Measurements from ENCODE around the gene CALR3. TPM values are rescaled to one million over a fixed set of nuclear protein-coding genes. Genes with fewer than 3 reads are reported as not detected.
A peak's percentile ranks its signal among the peaks of the same experiment; 100 is the strongest.
"Not testable (repeated sequence)": the region's sequence is repeated elsewhere in the genome, so short reads cannot be mapped to it uniquely, and the experiment has no call there.

CALR3 gene
- total and polyA plus RNA-seq, 7 donors: not detected

- TF ChIP-seq CTCF (IDR thresholded peaks at IDR 0.05): no peak
- TF ChIP-seq POLR2A (IDR thresholded peaks at IDR 0.05): no peak
- TF ChIP-seq EP300 (IDR thresholded peaks at IDR 0.05): no peak
- no peak for TF ChIP-seq POLR2AphosphoS5 (IDR thresholded peaks at IDR 0.05)
- WGBS, 2 donors: 79 to 87% methylated on average over 14 of the region's 14 CpGs
- intact Hi-C loops (cut with DNase I): no loop called here
- H3K9me3 ChIP-seq: no peaks in the 10 kb centered on the region
- H3K4me3 ChIP-seq: no peak overlapping the region
- H3K4me1 ChIP-seq: no peaks in the 10 kb centered on the region
- DNase-seq: no peak
- H3K36me3 ChIP-seq: peaks cover 47 to 94% (median 63%) of the 10 kb centered on the region in 4 donors
- no peak overlapping the region for H3K27ac ChIP-seq
- no peaks in the 10 kb centered on the region for H3K27me3 ChIP-seq
Observed at GRCh38 chr19:16516923-16517610, 21.1 kb upstream of the CALR3 start.

DNA sequence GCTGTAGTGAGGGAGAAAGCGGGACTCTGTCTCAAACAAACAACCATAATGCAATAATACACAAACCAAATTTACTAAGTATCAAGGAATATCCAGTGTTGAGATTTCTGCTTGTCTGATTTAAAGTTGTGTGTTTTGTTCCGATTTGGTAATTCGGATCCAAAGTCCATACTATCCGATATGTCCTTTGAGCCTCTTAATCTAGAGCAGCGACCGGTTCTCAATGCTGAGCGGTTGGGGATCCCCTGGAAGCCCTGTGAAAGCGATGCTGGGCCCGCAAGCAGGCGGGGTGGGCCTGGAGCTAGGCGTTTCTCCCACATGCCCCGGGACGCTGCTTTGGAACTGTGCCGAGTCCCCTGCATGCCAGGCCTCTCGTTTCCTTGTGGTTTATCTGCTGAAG lies 20.4 kb upstream of the CALR3 start:
- H3K27ac ChIP-seq: no peak overlapping the region
- H3K27me3 ChIP-seq: no peaks in the 10 kb centered on the region
- H3K36me3 ChIP-seq: peaks cover 41 to 94% (median 56%) of the 10 kb centered on the region in 4 donors
- no peak overlapping the region for H3K4me3 ChIP-seq
- WGBS, 2 donors: 88 to 92% methylated on average over 15 of the region's 15 CpGs
- DNase-seq: no peak
- no peaks in the 10 kb centered on the region for H3K4me1 ChIP-seq
- TF ChIP-seq EP300 (IDR thresholded peaks at IDR 0.05) (no peak), POLR2A (IDR thresholded peaks at IDR 0.05) (no peak), CTCF (IDR thresholded peaks at IDR 0.05) (no peak), POLR2AphosphoS5 (IDR thresholded peaks at IDR 0.05) (no peak)
- no peaks in the 10 kb centered on the region for H3K9me3 ChIP-seq
- intact Hi-C loops (cut with DNase I): no loop called here

GRCh38 chr19:16514383-16515019 lies 18.5 kb upstream of the CALR3 start:
- intact Hi-C loops (cut with DNase I): no loop called here
- H3K36me3 ChIP-seq: peaks cover 30 to 94% (median 45%) of the 10 kb centered on the region in 4 donors
- no peaks in the 10 kb centered on the region for H3K9me3 ChIP-seq
- H3K4me1 ChIP-seq: no peaks in the 10 kb centered on the region
- TF ChIP-seq POLR2AphosphoS5 (IDR thresholded peaks at IDR 0.05) (no peak), CTCF (IDR thresholded peaks at IDR 0.05) (no peak), EP300 (IDR thresholded peaks at IDR 0.05) (no peak), POLR2A (IDR thresholded peaks at IDR 0.05) (no peak)
- H3K4me3 ChIP-seq: no peak overlapping the region
- no peak overlapping the region for H3K27ac ChIP-seq
- DNase-seq: no peak
- H3K27me3 ChIP-seq: no peaks in the 10 kb centered on the region
- 93 to 94% methylated on average over 24 of the region's 24 CpGs for WGBS, 2 donors

GRCh38 chr19:16512611-16513010 lies 16.6 kb upstream of the CALR3 start:
- H3K4me1 ChIP-seq; H3K27ac ChIP-seq; H3K27me3 ChIP-seq; H3K4me3 ChIP-seq; DNase-seq; intact Hi-C loops (cut with DNase I); H3K9me3 ChIP-seq: not testable (repeated sequence)
- H3K36me3 ChIP-seq: peaks cover 15 to 89% (median 31%) of the 10 kb centered on the region in 4 donors
- 95 to 97% methylated on average over 10 of the region's 10 CpGs for WGBS, 2 donors

- WGBS, 2 donors: 87 to 89% methylated on average over 28 of the region's 28 CpGs
- intact Hi-C loops (cut with DNase I): no loop called here
- DNase-seq: no peak
- peaks cover 8 to 94% (median 23%) of the 10 kb centered on the region in 4 donors for H3K36me3 ChIP-seq
- H3K27ac ChIP-seq: peak overlapping the region in 2 of 4 donors; percentile 12 to 71
- no peaks in the 10 kb centered on the region for H3K4me1 ChIP-seq
- no peaks in the 10 kb centered on the region for H3K27me3 ChIP-seq
- no peaks in the 10 kb centered on the region for H3K9me3 ChIP-seq
- no peak overlapping the region for H3K4me3 ChIP-seq
- no peak for TF ChIP-seq POLR2AphosphoS5 (IDR thresholded peaks at IDR 0.05)
- no peak for TF ChIP-seq EP300 (IDR thresholded peaks at IDR 0.05)
- no peak for TF ChIP-seq CTCF (IDR thresholded peaks at IDR 0.05)
- TF ChIP-seq POLR2A (IDR thresholded peaks at IDR 0.05): no peak
Observed at GRCh38 chr19:16509141-16510061, 13.4 kb upstream of the CALR3 start.
